ENCODE results near the gene DPEP1.
"Not testable (repeated sequence)": the region's sequence is repeated elsewhere in the genome, so short reads cannot be mapped to it uniquely, and the experiment has no call there.

The DPEP1 gene

DNA sequence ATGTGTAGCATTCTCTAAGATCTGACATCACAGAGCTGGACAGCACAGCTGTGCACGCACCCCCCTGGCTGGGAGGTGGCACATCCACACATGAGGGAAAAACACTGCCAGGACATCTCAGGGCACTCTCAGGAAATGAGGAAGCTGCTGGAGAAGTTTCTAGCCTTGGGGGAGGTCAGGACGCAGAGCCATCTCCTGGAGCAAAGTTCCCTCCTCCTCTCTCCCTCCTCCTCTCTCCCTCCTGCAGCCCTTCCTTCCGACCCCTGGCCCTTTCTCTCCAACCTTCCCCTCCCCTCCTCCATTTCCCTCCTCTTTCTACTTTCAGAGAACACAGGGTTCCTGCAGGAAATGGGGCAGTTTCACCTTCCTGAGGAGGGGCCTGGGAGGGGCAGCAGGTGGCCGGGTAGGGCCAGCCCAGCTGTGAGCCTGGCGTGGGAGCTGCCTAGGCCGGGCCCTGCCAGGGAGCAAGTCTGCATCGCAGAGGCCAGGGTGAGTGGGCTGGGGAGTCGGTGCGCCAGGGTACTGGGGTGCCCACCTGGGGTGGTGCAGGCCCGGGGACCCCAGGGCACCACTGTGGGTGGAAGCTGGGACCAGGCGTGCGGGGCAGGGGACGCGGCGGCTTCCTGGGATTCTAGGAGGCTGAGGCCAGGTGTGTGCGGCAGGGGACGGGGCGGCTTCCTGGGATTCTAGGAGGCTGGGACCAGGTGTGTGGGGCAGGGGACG lies at the start of gene DPEP1:
Gene DPEP1, plus strand, starts transcription at position 412 of the 723 bp plus-strand sequence. CDS start 16,769 bp downstream, outside the sequence.
- no peak for DNase-seq

- no peak for DNase-seq
These were observed 48.8 kb upstream of the DPEP1 start for GRCh38 chr16:89564476-89565255.

DNA sequence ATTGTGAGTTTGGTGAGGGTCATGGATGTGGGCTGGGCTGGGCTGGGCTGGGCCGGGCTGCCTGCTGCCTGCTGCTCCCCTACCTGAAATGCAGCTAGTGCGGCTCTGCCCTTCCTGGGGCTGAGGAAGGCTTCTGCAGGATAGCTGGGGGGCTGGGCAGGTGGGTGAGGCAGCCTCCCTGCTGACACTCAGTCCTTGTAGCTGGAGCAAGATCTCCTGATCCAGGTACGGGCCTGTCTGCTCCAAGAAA lies 48.3 kb upstream of the DPEP1 start:
- peak in 1 of 2 experiments; percentile 28 for DNase-seq

- peak; percentile 30 to 62 for DNase-seq
These were observed 47.7 kb upstream of the DPEP1 start for GRCh38 chr16:89565506-89566372.

- DNase-seq, result no peak
These were observed 45.5 kb upstream of the DPEP1 start for GRCh38 chr16:89567656-89568594.

DNA sequence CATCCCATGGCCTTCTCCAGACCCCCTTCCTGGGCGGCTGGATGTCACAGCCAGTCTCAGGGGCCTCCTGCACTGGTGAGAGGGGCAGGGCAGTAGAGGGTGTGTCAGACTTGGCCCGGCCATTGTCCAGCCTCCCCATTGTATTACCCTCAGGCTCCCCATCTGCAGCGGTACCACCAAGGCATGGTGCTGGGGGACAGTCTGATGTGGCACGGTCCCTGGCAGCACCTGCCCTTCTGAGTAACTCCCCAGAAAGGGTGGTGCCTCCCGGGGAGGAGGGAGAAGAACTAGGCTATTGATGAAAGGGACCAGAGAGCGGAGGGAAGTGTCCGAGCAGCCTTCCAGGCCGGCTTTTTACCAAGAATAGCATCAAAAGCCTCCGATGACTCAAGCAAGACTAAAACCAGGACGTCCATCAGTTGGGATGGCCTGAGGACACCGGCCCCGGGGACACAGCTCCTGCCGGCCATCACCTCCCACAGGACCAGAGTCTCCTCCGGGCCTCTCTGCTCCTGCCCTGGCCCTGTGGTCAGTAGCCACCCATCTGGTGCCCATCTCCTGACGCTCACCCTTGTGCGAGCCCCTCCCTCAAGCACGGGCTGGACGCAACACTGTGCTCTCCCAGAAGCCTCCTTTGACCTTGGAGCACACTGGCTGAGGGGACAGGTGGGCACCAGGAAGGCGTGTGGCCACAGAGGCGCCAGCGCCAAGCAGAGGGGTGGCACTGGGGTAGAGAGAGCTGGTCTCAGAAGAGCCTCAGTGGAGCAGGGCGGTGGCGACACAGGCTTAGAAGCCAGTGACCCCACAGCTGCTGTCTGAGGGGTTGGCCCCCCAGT lies 43.7 kb upstream of the DPEP1 start:
- DNase-seq, result no peak

DNA sequence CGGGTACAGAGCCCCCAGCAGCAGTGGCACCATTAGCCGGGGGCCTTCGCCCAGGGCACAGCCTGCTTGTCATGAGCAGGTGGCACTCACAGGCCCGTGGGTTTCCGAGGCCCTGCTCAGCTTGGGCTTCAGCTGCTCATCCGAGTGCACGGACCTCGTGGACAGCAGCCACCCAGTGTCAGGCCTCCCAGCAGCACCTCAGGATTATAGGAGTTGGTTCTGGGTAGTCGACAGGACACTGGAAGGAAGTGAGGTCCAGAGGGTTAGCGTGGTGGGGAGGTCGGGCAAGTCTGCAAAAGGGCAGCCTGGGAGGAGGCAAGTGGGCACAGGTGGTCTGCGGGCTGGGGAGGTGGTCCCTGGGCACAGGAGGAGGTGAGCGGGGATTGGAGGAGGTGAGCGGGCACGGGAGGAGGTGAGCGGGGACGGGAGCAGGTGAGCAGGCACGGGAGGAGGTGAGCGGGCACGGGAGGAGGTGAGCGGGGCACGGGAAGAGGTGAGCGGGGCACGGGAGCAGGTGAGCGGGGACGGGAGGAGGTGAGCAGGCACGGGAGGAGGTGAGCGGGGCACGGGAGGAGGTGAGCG lies 43.0 kb upstream of the DPEP1 start:
- no peak for DNase-seq

- DNase-seq, result not testable (repeated sequence)
These were observed 42.4 kb upstream of the DPEP1 start for GRCh38 chr16:89570983-89571598.

- DNase-seq, result no peak
These were observed 41.8 kb upstream of the DPEP1 start for GRCh38 chr16:89571636-89572035.

DNA sequence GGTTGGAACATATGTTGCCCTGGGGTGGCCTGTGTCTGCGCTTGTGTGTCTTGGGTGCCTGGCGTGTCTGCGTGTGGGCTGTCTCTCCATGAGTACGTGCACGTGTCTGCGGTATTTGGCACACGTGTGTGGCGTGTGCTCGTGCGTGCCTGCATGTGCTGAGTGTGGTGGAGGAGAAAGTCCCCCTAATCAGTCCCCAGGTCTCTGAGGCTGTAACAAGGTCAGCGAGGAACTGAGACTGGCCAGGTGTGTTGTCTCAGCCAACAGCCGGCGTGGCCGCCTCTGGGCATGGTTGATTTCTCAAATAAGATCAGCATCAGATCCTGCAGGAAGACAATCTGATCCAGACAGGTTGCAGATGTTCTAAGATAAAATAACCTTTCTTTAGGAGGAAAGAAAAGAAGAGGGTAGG lies 41.4 kb upstream of the DPEP1 start:
- no peak for DNase-seq

GRCh38 chr16:89572485-89573205 lies 40.8 kb upstream of the DPEP1 start:
- no peak for DNase-seq

DNA sequence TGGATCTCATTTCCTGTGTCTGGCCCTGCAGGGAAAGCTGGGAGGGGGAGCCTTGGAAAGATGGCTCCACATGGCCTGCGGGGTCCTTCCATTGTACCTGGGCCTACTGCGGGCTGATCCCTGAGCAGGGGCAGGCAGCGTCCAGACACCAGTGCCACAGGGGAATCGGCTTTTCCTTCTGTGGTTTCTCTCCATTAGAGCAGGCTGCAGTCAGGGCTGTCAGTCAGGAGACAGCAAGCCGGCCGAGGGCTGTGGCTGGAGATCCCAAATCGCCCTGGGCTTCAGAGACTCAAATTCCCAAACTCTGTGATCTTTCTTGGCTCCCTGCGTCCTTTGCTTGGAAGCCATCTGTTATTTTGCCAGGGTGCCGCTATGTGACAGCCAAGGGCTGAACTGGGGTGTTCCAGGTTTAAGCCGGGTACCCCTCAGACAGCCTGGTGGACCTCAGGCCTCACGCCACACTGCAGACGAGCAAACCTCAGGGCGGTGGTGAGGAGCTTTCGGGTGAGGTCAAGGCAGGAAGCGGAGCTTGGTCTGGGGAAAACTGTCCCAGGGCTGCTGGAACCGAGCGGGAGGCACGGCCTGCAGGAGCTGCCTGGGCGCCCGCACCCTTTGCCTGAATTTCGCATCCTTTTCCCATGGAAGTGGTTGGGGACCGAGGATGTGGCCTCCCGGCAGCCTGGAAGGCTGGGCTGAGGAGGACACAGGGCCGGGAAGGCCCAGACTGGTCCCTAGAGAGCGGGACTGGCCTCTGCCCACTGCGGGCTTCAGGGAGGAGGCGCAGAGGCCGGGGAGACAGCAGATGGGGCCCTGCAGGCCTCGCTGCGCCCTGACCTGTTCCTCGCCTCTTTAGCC lies 39.4 kb upstream of the DPEP1 start:
- no peak for DNase-seq

- DNase-seq, result no peak
These were observed 38.7 kb upstream of the DPEP1 start for GRCh38 chr16:89574681-89575246.

GRCh38 chr16:89575247-89576152 lies 37.9 kb upstream of the DPEP1 start, which contains the start of gene CPNE7:
Gene CPNE7 (plus strand): TSS chr16:89575758. CDS start chr16:89575898, 140 bp downstream.
- DNase-seq, result no peak

- no peak for DNase-seq
These were observed 37.0 kb upstream of the DPEP1 start for GRCh38 chr16:89576153-89577054.
